VCaP (cell line): ENCODE data around the gene PROSER3.

Source experiments
- H3K27ac ChIP-seq: fragments of 450-650 bp; 2 replicates; pipeline ENCODE4 v1.5.1; 2017
- CTCF ChIP-seq: fragments of 450-650 bp; conservative IDR thresholded peaks from 2 replicates; pipeline ENCODE4 v1.5.1; 2017; ENCODE audit warnings: mild to moderate bottlenecking, moderate library complexity

The PROSER3 gene

GRCh38 chr19:35785339-35785627 lies 27.3 kb downstream of the PROSER3 start:
- no peak overlapping the region for H3K27ac ChIP-seq
- no peak for TF ChIP-seq CTCF

GRCh38 chr19:35786299-35787160 lies 28.6 kb downstream of the PROSER3 start:
- H3K27ac ChIP-seq = no peak overlapping the region
- TF ChIP-seq CTCF = no peak

- H3K27ac ChIP-seq = no peak overlapping the region
- TF ChIP-seq CTCF = no peak
Observed at GRCh38 chr19:35787227-35787799, 29.3 kb downstream of the PROSER3 start.

- H3K27ac ChIP-seq = no peak overlapping the region
- TF ChIP-seq CTCF = no peak
Observed at GRCh38 chr19:35788205-35788960, 30.4 kb downstream of the PROSER3 start.

- H3K27ac ChIP-seq = no peak overlapping the region
- no peak for TF ChIP-seq CTCF
Observed at GRCh38 chr19:35789195-35789977, 31.4 kb downstream of the PROSER3 start.

- no peak for TF ChIP-seq CTCF
- no peak overlapping the region for H3K27ac ChIP-seq
Observed at GRCh38 chr19:35789978-35790944, 32.3 kb downstream of the PROSER3 start.
